Rectal smooth muscle tissue (tissue), 1 donor: ENCODE results near the gene LELP1.
"Not testable (repeated sequence)": the region's sequence is repeated elsewhere in the genome, so short reads cannot be mapped to it uniquely, and the experiment has no call there.

Experiments used
- H3K27ac ChIP-seq: one replicate; pipeline ENCODE4 v1.7.0; 2013; ENCODE audit warnings: low read depth, low read length, inconsistent platforms
- H3K27me3 ChIP-seq: one replicate; pipeline ENCODE4 v1.7.0; 2013; ENCODE audit warnings: low read length; ENCODE audit not compliant: control insufficient read depth, insufficient read depth
- H3K36me3 ChIP-seq: one replicate; pipeline ENCODE4 v1.7.0; 2013; ENCODE audit warnings: low read length; ENCODE audit not compliant: control insufficient read depth, insufficient read depth
- H3K4me1 ChIP-seq: one replicate; pipeline ENCODE4 v1.7.0; 2013; ENCODE audit warnings: low read length; ENCODE audit not compliant: control insufficient read depth, insufficient read depth
- H3K4me3 ChIP-seq: one replicate; pipeline ENCODE4 v1.7.0; 2013; ENCODE audit warnings: low read length
- H3K9ac ChIP-seq: one replicate; pipeline ENCODE4 v1.7.0; 2013; ENCODE audit warnings: low read length

LELP1 gene

GRCh38 chr1:153203130-153203529 is at the start of gene LELP1:
TSS of gene LELP1 (plus strand) at chr1:153203430. CDS start at chr1:153204708, 1,278 bp downstream.
- Histone ChIP-seq H3K36me3 (no peaks in the 10 kb centered on the region), H3K4me3 (no peak within 1 kb of the TSS), H3K4me1 (no peaks in the 10 kb centered on the region), H3K27me3 (no peaks in the 10 kb centered on the region), H3K9ac (no peak within 1 kb of the TSS), H3K27ac (no peak within 1 kb of the TSS)

DNA sequence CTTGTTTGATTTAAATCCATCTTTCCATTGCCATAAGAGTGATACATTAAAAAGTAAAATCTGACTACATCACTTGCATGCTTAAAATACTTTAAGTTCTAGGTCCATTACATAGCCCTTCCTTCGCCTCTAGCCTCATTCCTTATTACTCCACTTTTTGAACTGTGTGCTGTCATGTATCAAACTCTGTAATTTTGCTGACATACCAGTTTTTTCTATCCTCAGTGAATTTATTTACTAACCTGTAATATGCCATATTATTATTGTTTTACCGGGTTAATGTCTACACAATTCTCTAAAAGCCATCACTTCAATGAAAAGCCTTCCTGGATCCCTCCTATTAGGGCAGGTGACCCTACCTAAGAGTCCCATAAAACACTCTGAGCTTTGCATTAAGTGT is 47.7 kb upstream of the LELP1 start:
- H3K4me3 ChIP-seq = no peak overlapping the region
- no peaks in the 10 kb centered on the region for H3K27me3 ChIP-seq
- H3K27ac ChIP-seq = no peak overlapping the region
- H3K9ac ChIP-seq = no peak overlapping the region
- H3K36me3 ChIP-seq = no peaks in the 10 kb centered on the region
- H3K4me1 ChIP-seq = no peaks in the 10 kb centered on the region

DNA sequence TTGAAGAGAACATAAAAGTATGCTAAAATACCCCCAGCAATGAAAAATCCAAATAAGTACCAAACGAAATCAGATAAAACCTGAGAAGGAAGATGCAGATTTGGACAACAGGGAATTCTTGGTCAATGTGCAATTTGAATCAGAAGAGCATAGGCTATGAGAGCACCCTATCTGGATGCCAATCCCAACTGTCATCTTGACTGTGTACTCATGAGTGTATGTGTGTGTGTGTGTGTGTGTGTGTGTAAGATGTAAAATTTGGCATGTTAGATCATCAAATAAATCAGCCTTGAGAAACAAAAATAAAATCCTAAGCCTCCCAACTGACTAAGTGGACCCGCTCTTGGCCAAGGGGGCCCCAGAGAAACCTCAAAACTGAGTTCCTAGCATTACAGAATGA is 34.5 kb upstream of the LELP1 start:
- Histone ChIP-seq H3K27ac (no peak overlapping the region), H3K9ac (no peak overlapping the region), H3K27me3 (no peaks in the 10 kb centered on the region), H3K36me3 (no peaks in the 10 kb centered on the region), H3K4me3 (no peak overlapping the region), H3K4me1 (no peaks in the 10 kb centered on the region)

DNA sequence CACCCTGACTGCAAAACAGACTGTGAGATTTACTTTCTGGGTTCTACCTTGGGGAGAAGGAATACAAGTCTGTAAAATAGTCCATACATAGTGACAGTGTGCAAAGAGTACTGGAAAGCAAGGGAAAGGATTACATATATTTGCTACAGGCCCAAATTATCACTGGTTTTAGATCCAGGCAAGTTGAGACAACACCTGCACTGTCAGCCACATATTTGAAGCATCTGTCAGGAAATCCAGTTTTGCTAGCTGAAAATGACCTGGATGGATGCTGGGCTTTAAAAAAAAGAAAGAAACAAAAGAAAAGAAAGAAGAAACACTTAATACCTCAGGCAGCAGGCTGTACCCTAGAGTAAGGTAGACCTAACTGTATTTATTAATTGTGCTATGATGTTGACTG is 28.6 kb upstream of the LELP1 start:
- H3K4me3 ChIP-seq = no peak overlapping the region
- H3K27me3 ChIP-seq = no peaks in the 10 kb centered on the region
- no peaks in the 10 kb centered on the region for H3K36me3 ChIP-seq
- H3K27ac ChIP-seq = no peak overlapping the region
- no peak overlapping the region for H3K9ac ChIP-seq
- no peaks in the 10 kb centered on the region for H3K4me1 ChIP-seq

GRCh38 chr1:153178922-153179321 is 24.3 kb upstream of the LELP1 start:
- Histone ChIP-seq H3K36me3 (no peaks in the 10 kb centered on the region), H3K27ac (no peak overlapping the region), H3K4me3 (no peak overlapping the region), H3K4me1 (no peaks in the 10 kb centered on the region), H3K9ac (no peak overlapping the region), H3K27me3 (no peaks in the 10 kb centered on the region)

GRCh38 chr1:153180556-153180955 is 22.7 kb upstream of the LELP1 start:
- H3K4me1 ChIP-seq = no peaks in the 10 kb centered on the region
- no peak overlapping the region for H3K27ac ChIP-seq
- no peaks in the 10 kb centered on the region for H3K27me3 ChIP-seq
- no peak overlapping the region for H3K4me3 ChIP-seq
- H3K9ac ChIP-seq = no peak overlapping the region
- H3K36me3 ChIP-seq = no peaks in the 10 kb centered on the region

DNA sequence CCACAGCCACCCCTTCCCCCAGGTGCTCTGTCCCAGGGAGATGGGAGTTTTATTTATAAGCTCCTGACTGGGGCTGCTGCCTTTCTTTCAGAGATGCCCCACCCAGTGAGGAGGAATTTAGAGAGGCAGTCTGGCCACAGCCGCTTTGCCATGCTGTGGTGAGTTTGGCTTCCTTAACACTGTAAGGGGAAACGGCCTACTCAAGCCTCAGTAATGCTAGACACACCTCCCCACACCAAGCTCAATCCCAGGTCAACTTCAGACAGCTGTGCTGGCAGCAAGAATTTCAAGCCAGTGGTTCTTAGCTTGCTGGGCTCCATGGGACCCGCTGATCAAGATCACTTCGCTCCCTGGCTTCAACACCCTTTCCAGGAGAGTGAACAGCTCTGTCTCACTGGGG is 14.9 kb upstream of the LELP1 start:
- H3K27ac ChIP-seq, H3K27me3 ChIP-seq, H3K36me3 ChIP-seq, H3K9ac ChIP-seq, H3K4me1 ChIP-seq, H3K4me3 ChIP-seq: not testable (repeated sequence)

GRCh38 chr1:153190373-153190772 is 12.9 kb upstream of the LELP1 start:
- H3K4me3 ChIP-seq = no peak overlapping the region
- no peaks in the 10 kb centered on the region for H3K27me3 ChIP-seq
- H3K27ac ChIP-seq = no peak overlapping the region
- no peaks in the 10 kb centered on the region for H3K4me1 ChIP-seq
- H3K9ac ChIP-seq = no peak overlapping the region
- H3K36me3 ChIP-seq = no peaks in the 10 kb centered on the region

DNA sequence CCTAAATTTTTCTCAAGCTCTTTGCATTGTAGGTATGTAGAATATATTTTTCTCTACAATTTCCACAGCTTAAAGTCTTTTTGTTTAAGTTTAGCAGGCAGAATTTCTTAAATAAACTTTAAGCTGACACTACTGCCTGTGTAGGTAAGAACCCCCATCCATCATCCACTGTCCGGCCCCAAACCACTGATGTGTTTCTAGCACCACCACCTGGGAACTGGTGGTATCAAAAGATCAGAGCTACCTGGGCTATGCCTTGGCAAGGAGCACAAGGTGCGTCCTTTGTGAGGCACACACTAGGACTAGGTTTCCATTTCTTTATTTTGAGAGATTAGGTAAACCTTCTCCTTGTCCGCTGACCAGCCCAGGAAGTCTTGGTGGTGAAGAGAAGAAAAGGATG is 10.5 kb upstream of the LELP1 start:
- Histone ChIP-seq H3K4me3 (no peak overlapping the region), H3K27me3 (no peaks in the 10 kb centered on the region), H3K4me1 (no peaks in the 10 kb centered on the region), H3K9ac (no peak overlapping the region), H3K36me3 (no peaks in the 10 kb centered on the region), H3K27ac (no peak overlapping the region)

- Histone ChIP-seq H3K27me3 (no peaks in the 10 kb centered on the region), H3K4me3 (no peak overlapping the region), H3K27ac (no peak overlapping the region), H3K4me1 (no peaks in the 10 kb centered on the region), H3K9ac (no peak overlapping the region), H3K36me3 (no peaks in the 10 kb centered on the region)
These were observed 8.7 kb upstream of the LELP1 start for GRCh38 chr1:153194331-153195050.

- Histone ChIP-seq H3K27ac (no peak overlapping the region), H3K4me3 (no peak overlapping the region)
These were observed 8.0 kb upstream of the LELP1 start for GRCh38 chr1:153195216-153195615.

GRCh38 chr1:153202006-153202405 is 1.2 kb upstream of the LELP1 start:
- H3K4me3 ChIP-seq = no peak overlapping the region
- no peaks in the 10 kb centered on the region for H3K36me3 ChIP-seq
- H3K9ac ChIP-seq = no peak overlapping the region
- no peak overlapping the region for H3K27ac ChIP-seq
- no peaks in the 10 kb centered on the region for H3K27me3 ChIP-seq
- H3K4me1 ChIP-seq = no peaks in the 10 kb centered on the region

More at GRCh38 chr1:153195216-153195615, 8.0 kb upstream of the LELP1 start:
- Histone ChIP-seq H3K27me3 (no peaks in the 10 kb centered on the region), H3K36me3 (no peaks in the 10 kb centered on the region), H3K4me1 (no peaks in the 10 kb centered on the region), H3K9ac (no peak overlapping the region)

- Histone ChIP-seq H3K36me3 (no peaks in the 10 kb centered on the region), H3K27ac (no peak overlapping the region), H3K27me3 (no peaks in the 10 kb centered on the region), H3K4me3 (no peak overlapping the region), H3K9ac (no peak overlapping the region), H3K4me1 (no peaks in the 10 kb centered on the region)
These were observed 3.4 kb downstream of the LELP1 start for GRCh38 chr1:153206631-153207030.
